GM19025 (cell line): ENCODE data around the gene RAD52.

Experiments
- ATAC-seq: cut with Tn5 transposase; IDR thresholded peaks from one replicate; pipeline ENCODE4 v1.9.1; 2021; ENCODE audit warnings: mild to moderate bottlenecking, low read depth, moderate library complexity; ENCODE audit not compliant: unreplicated experiment

The RAD52 gene

GRCh38 chr12:880656-881055 is 68.8 kb downstream of the RAD52 start:
- no peak for ATAC-seq

GRCh38 chr12:879641-880040 is 69.9 kb downstream of the RAD52 start:
- no peak for ATAC-seq

GRCh38 chr12:873954-874353 is 75.5 kb downstream of the RAD52 start:
- no peak for ATAC-seq

- ATAC-seq: no peak
These were observed 79.1 kb downstream of the RAD52 start for GRCh38 chr12:870378-870777.

- no peak for ATAC-seq
These were observed 80.8 kb downstream of the RAD52 start for GRCh38 chr12:868722-869121.

GRCh38 chr12:867905-868304 is 81.6 kb downstream of the RAD52 start:
- ATAC-seq: no peak

- ATAC-seq: no peak
These were observed 83.9 kb downstream of the RAD52 start for GRCh38 chr12:865614-866013.

GRCh38 chr12:863285-863684 is 86.2 kb downstream of the RAD52 start:
- ATAC-seq: no peak

- ATAC-seq: no peak
These were observed 87.1 kb downstream of the RAD52 start for GRCh38 chr12:862303-862911.
